HG02884 (cell line): ENCODE measurements around the gene MAVS.

Source experiments
- ATAC-seq: cut with Tn5 transposase; IDR thresholded peaks from one replicate; pipeline ENCODE4 v1.9.1; 2021; ENCODE audit warnings: mild to moderate bottlenecking, moderate library complexity; ENCODE audit not compliant: unreplicated experiment

MAVS gene

GRCh38 chr20:3847429-3847940 is 851 bp downstream of the MAVS start:
- ATAC-seq: no peak

GRCh38 chr20:3848565-3848964 is 1.9 kb downstream of the MAVS start:
- ATAC-seq: no peak

- ATAC-seq: no peak
These were observed 7.8 kb downstream of the MAVS start for GRCh38 chr20:3854462-3854871.

GRCh38 chr20:3857405-3857804 is 10.8 kb downstream of the MAVS start:
- no peak for ATAC-seq

GRCh38 chr20:3858689-3859088 is 12.1 kb downstream of the MAVS start:
- ATAC-seq: no peak

GRCh38 chr20:3861191-3861590 is 14.6 kb downstream of the MAVS start:
- ATAC-seq: no peak

GRCh38 chr20:3862333-3862732 is 15.7 kb downstream of the MAVS start:
- ATAC-seq: no peak

GRCh38 chr20:3863317-3863716 is 16.7 kb downstream of the MAVS start:
- ATAC-seq: no peak

GRCh38 chr20:3864518-3864917 is 17.9 kb downstream of the MAVS start:
- no peak for ATAC-seq

GRCh38 chr20:3865152-3865886 is 18.7 kb downstream of the MAVS start:
- no peak for ATAC-seq

- ATAC-seq: no peak
These were observed 19.3 kb downstream of the MAVS start for GRCh38 chr20:3865887-3866407.

GRCh38 chr20:3866464-3866863 is 19.8 kb downstream of the MAVS start:
- no peak for ATAC-seq

GRCh38 chr20:3867802-3868201 is 21.2 kb downstream of the MAVS start:
- ATAC-seq: no peak

GRCh38 chr20:3869839-3870634 is 23.4 kb downstream of the MAVS start:
- ATAC-seq: no peak

- no peak for ATAC-seq
These were observed 25.1 kb downstream of the MAVS start for GRCh38 chr20:3871550-3872265.

- ATAC-seq: no peak
These were observed 26.9 kb downstream of the MAVS start for GRCh38 chr20:3873507-3873906.

GRCh38 chr20:3874194-3874844 is 27.7 kb downstream of the MAVS start:
- no peak for ATAC-seq

GRCh38 chr20:3875378-3875974 is 28.8 kb downstream of the MAVS start:
- ATAC-seq: no peak

- ATAC-seq: no peak
These were observed 29.4 kb downstream of the MAVS start for GRCh38 chr20:3876000-3876399.

- no peak for ATAC-seq
These were observed 30.0 kb downstream of the MAVS start for GRCh38 chr20:3876676-3877075.
